Kasumi-1 (cell line): Measurements from ENCODE around the gene PCDHA9.
"Not testable (repeated sequence)": the region's sequence is repeated elsewhere in the genome, so short reads cannot be mapped to it uniquely, and the experiment has no call there.

Experiments used
- DNase-seq, 2 experiments: peaks; one replicate each; lab custom pipeline; 2025; lab: John Stamatoyannopoulos, UW

The PCDHA9 gene

GRCh38 chr5:140848139-140849102 lies at the start of gene PCDHA9:
PCDHA9 (plus strand) TSS chr5:140848382; CDS start chr5:140848496, 114 bp downstream.
- DNase-seq = not testable (repeated sequence)

GRCh38 chr5:140800816-140801493 lies 47.2 kb upstream of the PCDHA9 start, which contains the start of gene PCDHA3:
PCDHA3 (plus strand) TSS chr5:140801057.
- DNase-seq = no peak

- DNase-seq = no peak
These were observed 46.7 kb upstream of the PCDHA9 start for GRCh38 chr5:140801494-140801841.

- DNase-seq = not testable (repeated sequence)
These were observed 45.8 kb upstream of the PCDHA9 start for GRCh38 chr5:140802381-140802780.

- DNase-seq = no peak
These were observed 45.4 kb upstream of the PCDHA9 start for GRCh38 chr5:140802781-140803271.

GRCh38 chr5:140806834-140807775 lies 41.1 kb upstream of the PCDHA9 start, which contains the start of gene PCDHA4:
PCDHA4 (plus strand) TSS chr5:140807068.
- no peak for DNase-seq

GRCh38 chr5:140808241-140808888 lies 39.8 kb upstream of the PCDHA9 start:
- DNase-seq = not testable (repeated sequence)

- no peak for DNase-seq
These were observed 39.3 kb upstream of the PCDHA9 start for GRCh38 chr5:140808889-140809291.

- no peak for DNase-seq
These were observed 26.6 kb upstream of the PCDHA9 start, which contains the start of gene PCDHA5 for GRCh38 chr5:140821375-140822280. PCDHA5 (plus strand) TSS chr5:140821613.

GRCh38 chr5:140822281-140822629 lies 25.9 kb upstream of the PCDHA9 start:
- DNase-seq = no peak

GRCh38 chr5:140822969-140823368 lies 25.2 kb upstream of the PCDHA9 start:
- not testable (repeated sequence) for DNase-seq

- DNase-seq = no peak
These were observed 24.7 kb upstream of the PCDHA9 start for GRCh38 chr5:140823475-140823874.

GRCh38 chr5:140827704-140828361 lies 20.3 kb upstream of the PCDHA9 start, which contains the start of gene PCDHA6:
PCDHA6 (plus strand) TSS chr5:140827960; CDS start chr5:140828092, 132 bp downstream.
- no peak for DNase-seq

- DNase-seq = no peak
These were observed 19.8 kb upstream of the PCDHA9 start for GRCh38 chr5:140828362-140828737.

- not testable (repeated sequence) for DNase-seq
These were observed 18.4 kb upstream of the PCDHA9 start for GRCh38 chr5:140829511-140830501.

- no peak for DNase-seq
These were observed 14.2 kb upstream of the PCDHA9 start, which contains the start of gene PCDHA7 for GRCh38 chr5:140833993-140834392. PCDHA7 (plus strand) TSS chr5:140834269; CDS start chr5:140834384, 115 bp downstream.

- not testable (repeated sequence) for DNase-seq
These were observed 13.7 kb upstream of the PCDHA9 start for GRCh38 chr5:140834439-140835008.
